Measurements from ENCODE around the gene CCSER1.

The CCSER1 gene

GRCh38 chr4:90237751-90238530 is 110.7 kb downstream of the CCSER1 start:
- no peak for DNase-seq (ENCODE audit: low spot score)
- Histone ChIP-seq H3K4ac (ENCODE audit: low read length) (no peak overlapping the region), H4K8ac (ENCODE audit: low read depth, low read length) (no peak overlapping the region), H2BK15ac (ENCODE audit: low read length) (no peak overlapping the region), H3K27me3 (ENCODE audit: control insufficient read depth in 3 of 3, insufficient read depth in 3 of 3, low read depth in 1 of 3, low read length in 3 of 3) (no peaks in the 10 kb centered on the region), H3K14ac (ENCODE audit: low read length) (no peak overlapping the region), H2AK5ac (ENCODE audit: low read depth, low read length) (no peak overlapping the region), H3K4me1 (ENCODE audit: control insufficient read depth in 2 of 2, insufficient read depth in 1 of 2, low read depth in 1 of 2, low read length in 2 of 2) (no peaks in the 10 kb centered on the region), H3K36me3 (replicated peaks in 1 of 2; ENCODE audit: control insufficient read depth in 2 of 2, insufficient read depth in 2 of 2, low read length in 2 of 2) (no peaks in the 10 kb centered on the region), H3K23ac (ENCODE audit: low read depth, low read length, poor library complexity) (no peak overlapping the region), H2BK5ac (ENCODE audit: low read length) (no peak overlapping the region), H3K9me3 (replicated peaks in 1 of 2; ENCODE audit: control insufficient read depth in 2 of 2, insufficient read depth in 1 of 2, low read depth in 1 of 2, low read length in 2 of 2) (no peaks in the 10 kb centered on the region), H3K79me1 (ENCODE audit: low read depth, low read length) (no peaks in the 10 kb centered on the region), H3K4me3 (ENCODE audit: low read length in 2 of 2) (no peak overlapping the region), H3K4me2 (ENCODE audit: insufficient read depth, low read length, poor library complexity, severe bottlenecking) (no peak overlapping the region), H3K18ac (ENCODE audit: low read length) (no peak overlapping the region), H3K9ac (ENCODE audit: low read depth, low read length, poor library complexity) (no peak overlapping the region), H3K27ac (replicated peaks; ENCODE audit: low read length) (no peak overlapping the region), H2BK12ac (ENCODE audit: low read length) (no peak overlapping the region), H4K91ac (ENCODE audit: low read depth, low read length, poor library complexity) (no peak overlapping the region), H2BK120ac (ENCODE audit: low read depth, low read length) (no peak overlapping the region), H2AFZ (ENCODE audit: low read length) (no peak overlapping the region)
- no CpG with 5 or more reads among the region's 4 CpGs for WGBS, 2 donors (ENCODE audit: extremely low coverage in 2 of 2, insufficient read length in 2 of 2, insufficient replicate concordance in 1 of 2)

GRCh38 chr4:90240333-90240732 is 113.1 kb downstream of the CCSER1 start:
- Histone ChIP-seq H2BK120ac (ENCODE audit: low read depth, low read length) (no peak overlapping the region), H3K27me3 (ENCODE audit: control insufficient read depth in 3 of 3, insufficient read depth in 3 of 3, low read depth in 1 of 3, low read length in 3 of 3) (no peaks in the 10 kb centered on the region), H3K4me2 (ENCODE audit: insufficient read depth, low read length, poor library complexity, severe bottlenecking) (no peak overlapping the region), H2AK5ac (ENCODE audit: low read depth, low read length) (no peak overlapping the region), H2BK15ac (ENCODE audit: low read length) (no peak overlapping the region), H2AFZ (ENCODE audit: low read length) (no peak overlapping the region), H2BK5ac (ENCODE audit: low read length) (no peak overlapping the region), H3K23ac (ENCODE audit: low read depth, low read length, poor library complexity) (no peak overlapping the region), H3K14ac (ENCODE audit: low read length) (no peak overlapping the region), H3K4ac (ENCODE audit: low read length) (no peak overlapping the region), H2BK12ac (ENCODE audit: low read length) (no peak overlapping the region), H3K4me3 (ENCODE audit: low read length in 2 of 2) (no peak overlapping the region), H3K18ac (ENCODE audit: low read length) (no peak overlapping the region), H4K91ac (ENCODE audit: low read depth, low read length, poor library complexity) (no peak overlapping the region), H3K36me3 (replicated peaks in 1 of 2; ENCODE audit: control insufficient read depth in 2 of 2, insufficient read depth in 2 of 2, low read length in 2 of 2) (no peaks in the 10 kb centered on the region), H3K27ac (replicated peaks; ENCODE audit: low read length) (no peak overlapping the region), H3K4me1 (ENCODE audit: control insufficient read depth in 2 of 2, insufficient read depth in 1 of 2, low read depth in 1 of 2, low read length in 2 of 2) (no peaks in the 10 kb centered on the region), H4K8ac (ENCODE audit: low read depth, low read length) (no peak overlapping the region), H3K9me3 (replicated peaks in 1 of 2; ENCODE audit: control insufficient read depth in 2 of 2, insufficient read depth in 1 of 2, low read depth in 1 of 2, low read length in 2 of 2) (no peaks in the 10 kb centered on the region), H3K9ac (ENCODE audit: low read depth, low read length, poor library complexity) (no peak overlapping the region), H3K79me1 (ENCODE audit: low read depth, low read length) (no peaks in the 10 kb centered on the region)
- WGBS, 2 donors (ENCODE audit: extremely low coverage in 2 of 2, insufficient read length in 2 of 2, insufficient replicate concordance in 1 of 2) = no CpG with 5 or more reads among the region's 1 CpG
- no peak for DNase-seq (ENCODE audit: low spot score)

GRCh38 chr4:90241008-90241407 is 113.8 kb downstream of the CCSER1 start:
- Histone ChIP-seq H3K79me1 (ENCODE audit: low read depth, low read length) (no peaks in the 10 kb centered on the region), H3K9me3 (replicated peaks in 1 of 2; ENCODE audit: control insufficient read depth in 2 of 2, insufficient read depth in 1 of 2, low read depth in 1 of 2, low read length in 2 of 2) (no peaks in the 10 kb centered on the region), H3K27ac (replicated peaks; ENCODE audit: low read length) (no peak overlapping the region), H3K14ac (ENCODE audit: low read length) (no peak overlapping the region), H3K4ac (ENCODE audit: low read length) (no peak overlapping the region), H2AK5ac (ENCODE audit: low read depth, low read length) (no peak overlapping the region), H3K9ac (ENCODE audit: low read depth, low read length, poor library complexity) (no peak overlapping the region), H2BK120ac (ENCODE audit: low read depth, low read length) (no peak overlapping the region), H2BK5ac (ENCODE audit: low read length) (no peak overlapping the region), H2BK12ac (ENCODE audit: low read length) (no peak overlapping the region), H3K4me2 (ENCODE audit: insufficient read depth, low read length, poor library complexity, severe bottlenecking) (no peak overlapping the region), H4K91ac (ENCODE audit: low read depth, low read length, poor library complexity) (no peak overlapping the region), H4K8ac (ENCODE audit: low read depth, low read length) (no peak overlapping the region), H2AFZ (ENCODE audit: low read length) (no peak overlapping the region), H2BK15ac (ENCODE audit: low read length) (no peak overlapping the region), H3K27me3 (ENCODE audit: control insufficient read depth in 3 of 3, insufficient read depth in 3 of 3, low read depth in 1 of 3, low read length in 3 of 3) (no peaks in the 10 kb centered on the region), H3K4me1 (ENCODE audit: control insufficient read depth in 2 of 2, insufficient read depth in 1 of 2, low read depth in 1 of 2, low read length in 2 of 2) (no peaks in the 10 kb centered on the region), H3K23ac (ENCODE audit: low read depth, low read length, poor library complexity) (no peak overlapping the region), H3K4me3 (ENCODE audit: low read length in 2 of 2) (no peak overlapping the region), H3K36me3 (replicated peaks in 1 of 2; ENCODE audit: control insufficient read depth in 2 of 2, insufficient read depth in 2 of 2, low read length in 2 of 2) (no peaks in the 10 kb centered on the region), H3K18ac (ENCODE audit: low read length) (no peak overlapping the region)
- no peak for DNase-seq (ENCODE audit: low spot score)
- WGBS, 2 donors (ENCODE audit: extremely low coverage in 2 of 2, insufficient read length in 2 of 2, insufficient replicate concordance in 1 of 2) = no CpG with 5 or more reads among the region's 3 CpGs

- H3K23ac ChIP-seq (ENCODE audit: low read depth, low read length, poor library complexity) = no peak overlapping the region
- no peaks in the 10 kb centered on the region for H3K27me3 ChIP-seq (ENCODE audit: control insufficient read depth in 3 of 3, insufficient read depth in 3 of 3, low read depth in 1 of 3, low read length in 3 of 3)
- H3K9ac ChIP-seq (ENCODE audit: low read depth, low read length, poor library complexity) = no peak overlapping the region
- H3K4me1 ChIP-seq (ENCODE audit: control insufficient read depth in 2 of 2, insufficient read depth in 1 of 2, low read depth in 1 of 2, low read length in 2 of 2) = no peaks in the 10 kb centered on the region
- no peak overlapping the region for H2BK15ac ChIP-seq (ENCODE audit: low read length)
- no peak overlapping the region for H3K14ac ChIP-seq (ENCODE audit: low read length)
- H2BK120ac ChIP-seq (ENCODE audit: low read depth, low read length) = no peak overlapping the region
- no peak overlapping the region for H3K4ac ChIP-seq (ENCODE audit: low read length)
- H4K91ac ChIP-seq (ENCODE audit: low read depth, low read length, poor library complexity) = no peak overlapping the region
- DNase-seq (ENCODE audit: low spot score) = no peak
- no peak overlapping the region for H2AFZ ChIP-seq (ENCODE audit: low read length)
- no CpG with 5 or more reads among the region's 1 CpG for WGBS, 2 donors (ENCODE audit: extremely low coverage in 2 of 2, insufficient read length in 2 of 2, insufficient replicate concordance in 1 of 2)
- no peaks in the 10 kb centered on the region for H3K9me3 ChIP-seq (replicated peaks in 1 of 2; ENCODE audit: control insufficient read depth in 2 of 2, insufficient read depth in 1 of 2, low read depth in 1 of 2, low read length in 2 of 2)
- no peak overlapping the region for H3K4me2 ChIP-seq (ENCODE audit: insufficient read depth, low read length, poor library complexity, severe bottlenecking)
- no peaks in the 10 kb centered on the region for H3K36me3 ChIP-seq (replicated peaks in 1 of 2; ENCODE audit: control insufficient read depth in 2 of 2, insufficient read depth in 2 of 2, low read length in 2 of 2)
- H4K8ac ChIP-seq (ENCODE audit: low read depth, low read length) = no peak overlapping the region
- no peaks in the 10 kb centered on the region for H3K79me1 ChIP-seq (ENCODE audit: low read depth, low read length)
- no peak overlapping the region for H2AK5ac ChIP-seq (ENCODE audit: low read depth, low read length)
- no peak overlapping the region for H3K4me3 ChIP-seq (ENCODE audit: low read length in 2 of 2)
- no peak overlapping the region for H3K27ac ChIP-seq (replicated peaks; ENCODE audit: low read length)
- H2BK12ac ChIP-seq (ENCODE audit: low read length) = no peak overlapping the region
- H2BK5ac ChIP-seq (ENCODE audit: low read length) = no peak overlapping the region
- no peak overlapping the region for H3K18ac ChIP-seq (ENCODE audit: low read length)
These were observed 118.6 kb downstream of the CCSER1 start for GRCh38 chr4:90245837-90246236.
